ENCODE results near the gene VSIR. TPM values are rescaled to one million over a fixed set of nuclear protein-coding genes. Genes with fewer than 3 reads are reported as not detected.

Gene VSIR
- total and polyA plus RNA-seq, 10 of the 15 experiments (the other 5 are each of a cell fraction or from before 2014, with no cell fraction given), result 0.19 to 12.5 (median 6.7) TPM

DNA sequence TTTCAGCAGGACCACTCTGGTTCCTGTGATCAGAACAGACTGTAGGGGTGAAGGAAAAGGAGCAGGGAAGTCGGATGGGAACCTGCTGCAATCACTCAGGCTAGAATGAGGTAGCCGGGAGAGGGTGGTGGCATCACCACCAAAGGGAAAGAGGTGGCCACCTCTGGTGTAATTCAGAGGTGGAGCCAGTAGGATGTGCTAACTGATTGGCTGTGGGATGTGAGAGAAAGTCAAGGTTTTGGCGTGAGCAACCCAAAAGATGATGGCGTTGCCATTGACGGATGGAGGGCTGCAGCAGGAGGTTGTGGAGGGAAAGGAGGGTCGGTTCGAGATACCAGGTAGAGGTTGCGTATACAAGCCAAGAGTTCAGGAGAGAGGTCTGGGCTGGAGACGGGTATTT, 7.4 kb upstream of the VSIR start:
- POLR2A ChIA-PET, result no interaction called here
- no TSS peak for BruUV-seq (replicated peaks)
- in situ Hi-C loops (cut with MboI) (no loop called here), intact Hi-C loops (cut with micrococcal nuclease; ENCODE audit: unreplicated experiment) (no loop called here)
- SMC1A ChIA-PET (ENCODE audit: uncharacterized antibody, unreplicated experiment), result interaction anchor here (1.2 kb wide), 1 partner anchor 32 kb away, joined by 4 read pairs; no protein-coding TSS in a partner anchor
- RAD21 ChIA-PET (ENCODE audit: unreplicated experiment), result no interaction called here
- Histone ChIP-seq H2AFZ (ENCODE audit: control insufficient read depth, low read depth, low read length) (no peak overlapping the region), H3K9ac (ENCODE audit: control insufficient read depth, insufficient read depth, low read length) (no peak overlapping the region), H3K4me1 (ENCODE audit: control insufficient read depth, insufficient read depth, low read length) (peaks cover 30% of the 10 kb centered on the region), H3K36me3 (ENCODE audit: control insufficient read depth in 2 of 2, insufficient read depth in 2 of 2, low read length in 1 of 2) (no peaks in the 10 kb centered on the region), H3K27ac (ENCODE audit: control insufficient read depth, insufficient read depth) (no peak overlapping the region), H3K9me3 (replicated peaks; ENCODE audit: control insufficient read depth, insufficient read depth, low read length) (peaks cover 4% of the 10 kb centered on the region; the same call in 2 of the 3 replicates), H3K27me3 (replicated peaks in 1 of 2; ENCODE audit: control insufficient read depth in 2 of 2, insufficient read depth in 2 of 2, low read length in 1 of 2) (no peaks in the 10 kb centered on the region), H4K20me1 (ENCODE audit: control insufficient read depth, insufficient read depth) (no peaks in the 10 kb centered on the region), H3K4me2 (ENCODE audit: control insufficient read depth, insufficient read depth) (no peak overlapping the region), H3K79me2 (ENCODE audit: control insufficient read depth, insufficient read depth, low read length) (no peaks in the 10 kb centered on the region), H3K4me3 (no peak overlapping the region)
- 58% methylated on average over 9 of the region's 9 CpGs for WGBS (ENCODE audit: insufficient coverage, insufficient replicate concordance, low lambda C conversion rate, missing lambda C conversion rate)
- DNase-seq (ENCODE audit: low read depth, low spot score) (no peak), ATAC-seq (no peak), FAIRE-seq (no peak)
- CTCF ChIA-PET, result interaction anchor here (1.5 kb wide), 1 partner anchor 12 kb away, joined by 3 read pairs; no protein-coding TSS in a partner anchor
- TF ChIP-seq CBX5 (IDR thresholded peaks at IDR 0.05; ENCODE audit: low read depth) (no peak), RAD21 (IDR thresholded peaks at IDR 0.05; ENCODE audit: insufficient read depth, low read depth, low read length) (peak; percentile 28; the same call in 1 of the 2 replicates), SMC3 (IDR thresholded peaks at IDR 0.05; ENCODE audit: borderline replicate concordance, low read length) (peak; percentile 18; the same call in 1 of the 2 replicates)
- TF ChIP-seq, protein P1, sequence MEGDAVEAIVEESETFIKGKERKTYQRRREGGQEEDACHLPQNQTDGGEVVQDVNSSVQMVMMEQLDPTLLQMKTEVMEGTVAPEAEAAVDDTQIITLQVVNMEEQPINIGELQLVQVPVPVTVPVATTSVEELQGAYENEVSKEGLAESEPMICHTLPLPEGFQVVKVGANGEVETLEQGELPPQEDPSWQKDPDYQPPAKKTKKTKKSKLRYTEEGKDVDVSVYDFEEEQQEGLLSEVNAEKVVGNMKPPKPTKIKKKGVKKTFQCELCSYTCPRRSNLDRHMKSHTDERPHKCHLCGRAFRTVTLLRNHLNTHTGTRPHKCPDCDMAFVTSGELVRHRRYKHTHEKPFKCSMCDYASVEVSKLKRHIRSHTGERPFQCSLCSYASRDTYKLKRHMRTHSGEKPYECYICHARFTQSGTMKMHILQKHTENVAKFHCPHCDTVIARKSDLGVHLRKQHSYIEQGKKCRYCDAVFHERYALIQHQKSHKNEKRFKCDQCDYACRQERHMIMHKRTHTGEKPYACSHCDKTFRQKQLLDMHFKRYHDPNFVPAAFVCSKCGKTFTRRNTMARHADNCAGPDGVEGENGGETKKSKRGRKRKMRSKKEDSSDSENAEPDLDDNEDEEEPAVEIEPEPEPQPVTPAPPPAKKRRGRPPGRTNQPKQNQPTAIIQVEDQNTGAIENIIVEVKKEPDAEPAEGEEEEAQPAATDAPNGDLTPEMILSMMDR (IDR thresholded peaks at IDR 0.05 in 2 of 3, conservative IDR thresholded peaks at IDR 0.05 in 1 of 3; ENCODE audit: control insufficient read depth in 2 of 3, extremely low read depth in 1 of 3, insufficient read depth in 1 of 3, low read depth in 3 of 3, low read length in 3 of 3), result peak in 2 of 3 experiments; percentile 12 to 24; a peak in 2 of 6 replicates

DNA sequence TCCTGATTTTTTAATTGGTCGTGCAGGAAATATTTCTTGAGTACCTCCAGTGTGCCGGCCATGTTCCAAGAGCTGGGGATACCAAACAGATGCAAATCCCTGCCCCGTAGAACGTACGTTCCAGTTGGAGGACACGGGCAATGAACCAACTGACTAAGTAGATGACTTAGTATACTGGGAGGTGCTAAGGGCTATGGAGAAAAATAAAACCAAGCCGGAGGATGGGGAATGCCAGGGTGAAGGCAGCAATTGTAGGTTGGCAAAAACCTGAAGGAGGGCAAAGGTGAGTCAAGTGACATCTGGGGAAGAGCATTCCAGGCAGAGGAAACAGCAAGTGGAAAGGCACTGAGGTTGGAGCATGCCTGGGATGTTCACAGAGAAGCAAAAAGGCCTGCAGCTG, 6.8 kb upstream of the VSIR start:
- WGBS (ENCODE audit: insufficient coverage, insufficient replicate concordance, low lambda C conversion rate, missing lambda C conversion rate), result 59% methylated on average over 7 of the region's 7 CpGs
- Histone ChIP-seq H3K36me3 (ENCODE audit: control insufficient read depth in 2 of 2, insufficient read depth in 2 of 2, low read length in 1 of 2) (no peaks in the 10 kb centered on the region), H3K4me2 (ENCODE audit: control insufficient read depth, insufficient read depth) (no peak overlapping the region), H2AFZ (ENCODE audit: control insufficient read depth, low read depth, low read length) (no peak overlapping the region), H3K79me2 (ENCODE audit: control insufficient read depth, insufficient read depth, low read length) (no peaks in the 10 kb centered on the region), H4K20me1 (ENCODE audit: control insufficient read depth, insufficient read depth) (no peaks in the 10 kb centered on the region), H3K27me3 (replicated peaks in 1 of 2; ENCODE audit: control insufficient read depth in 2 of 2, insufficient read depth in 2 of 2, low read length in 1 of 2) (no peaks in the 10 kb centered on the region), H3K9me3 (replicated peaks; ENCODE audit: control insufficient read depth, insufficient read depth, low read length) (peaks cover 4% of the 10 kb centered on the region; the same call in 2 of the 3 replicates), H3K4me1 (ENCODE audit: control insufficient read depth, insufficient read depth, low read length) (peaks cover 35% of the 10 kb centered on the region), H3K9ac (ENCODE audit: control insufficient read depth, insufficient read depth, low read length) (no peak overlapping the region), H3K4me3 (no peak overlapping the region), H3K27ac (ENCODE audit: control insufficient read depth, insufficient read depth) (no peak overlapping the region)
- ChIA-PET RAD21 (ENCODE audit: unreplicated experiment) (no interaction called here), SMC1A (ENCODE audit: uncharacterized antibody, unreplicated experiment) (interaction anchor here (1.2 kb wide), 1 partner anchor 33 kb away, joined by 4 read pairs; no protein-coding TSS in a partner anchor), CTCF (interaction anchor here (1.5 kb wide), 1 partner anchor 11 kb away, joined by 3 read pairs; no protein-coding TSS in a partner anchor), POLR2A (no interaction called here)
- in situ Hi-C loops (cut with MboI), result no loop called here
- intact Hi-C loops (cut with micrococcal nuclease; ENCODE audit: unreplicated experiment), result no loop called here
- no TSS peak for BruUV-seq (replicated peaks)
- TF ChIP-seq RBBP5 (conservative IDR thresholded peaks at IDR 0.05), result no peak
- no peak for TF ChIP-seq NR2F1 (conservative IDR thresholded peaks at IDR 0.05)
- TF ChIP-seq ZBTB4 (CRISPR knock-in tag; IDR thresholded peaks at IDR 0.05), result no peak
- FAIRE-seq, result no peak
- no peak for ATAC-seq
- DNase-seq (ENCODE audit: low read depth, low spot score), result no peak
